ENCODE data around the gene KIF16B.

KIF16B gene

DNA sequence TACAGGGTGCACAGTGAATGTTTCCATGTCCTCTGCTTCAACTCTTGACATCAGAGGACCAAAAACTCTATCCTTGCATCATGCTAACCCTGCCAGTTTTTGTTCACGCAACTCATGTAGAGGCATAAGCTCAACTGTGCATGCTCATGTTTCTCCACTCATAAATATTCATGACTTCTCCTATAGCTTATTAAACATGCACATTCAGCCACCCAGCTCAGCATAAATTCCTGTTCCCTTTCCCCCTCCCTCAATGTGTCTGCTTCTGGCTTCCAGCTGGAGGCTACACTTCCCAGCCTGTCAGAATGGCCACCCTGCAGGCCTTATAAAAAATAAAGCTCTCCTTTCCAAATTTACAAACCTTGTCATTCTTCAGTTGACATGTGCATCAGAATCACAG lies 154.6 kb downstream of the KIF16B start:
- no peak for TF ChIP-seq CSDC2 (CRISPR knock-in tag; IDR thresholded peaks at IDR 0.05)
- no peak for TF ChIP-seq CREB5 (CRISPR knock-in tag; IDR thresholded peaks at IDR 0.05; ENCODE audit: low read depth)
- no peak for TF ChIP-seq ZNF8 (CRISPR knock-in tag; IDR thresholded peaks at IDR 0.05)
- no peak for TF ChIP-seq ZNF70 (CRISPR knock-in tag; IDR thresholded peaks at IDR 0.05)
- no peak for TF ChIP-seq ARNTL (CRISPR knock-in tag; IDR thresholded peaks at IDR 0.05; ENCODE audit: borderline replicate concordance, low read depth)
- TF ChIP-seq TCF4 (CRISPR knock-in tag; IDR thresholded peaks at IDR 0.05; ENCODE audit: borderline replicate concordance): no peak
- TF ChIP-seq ZFP3 (CRISPR knock-in tag; IDR thresholded peaks at IDR 0.05): no peak
- no peak for TF ChIP-seq TOX (CRISPR knock-in tag; IDR thresholded peaks at IDR 0.05; ENCODE audit: borderline replicate concordance)
- TF ChIP-seq, protein P1, sequence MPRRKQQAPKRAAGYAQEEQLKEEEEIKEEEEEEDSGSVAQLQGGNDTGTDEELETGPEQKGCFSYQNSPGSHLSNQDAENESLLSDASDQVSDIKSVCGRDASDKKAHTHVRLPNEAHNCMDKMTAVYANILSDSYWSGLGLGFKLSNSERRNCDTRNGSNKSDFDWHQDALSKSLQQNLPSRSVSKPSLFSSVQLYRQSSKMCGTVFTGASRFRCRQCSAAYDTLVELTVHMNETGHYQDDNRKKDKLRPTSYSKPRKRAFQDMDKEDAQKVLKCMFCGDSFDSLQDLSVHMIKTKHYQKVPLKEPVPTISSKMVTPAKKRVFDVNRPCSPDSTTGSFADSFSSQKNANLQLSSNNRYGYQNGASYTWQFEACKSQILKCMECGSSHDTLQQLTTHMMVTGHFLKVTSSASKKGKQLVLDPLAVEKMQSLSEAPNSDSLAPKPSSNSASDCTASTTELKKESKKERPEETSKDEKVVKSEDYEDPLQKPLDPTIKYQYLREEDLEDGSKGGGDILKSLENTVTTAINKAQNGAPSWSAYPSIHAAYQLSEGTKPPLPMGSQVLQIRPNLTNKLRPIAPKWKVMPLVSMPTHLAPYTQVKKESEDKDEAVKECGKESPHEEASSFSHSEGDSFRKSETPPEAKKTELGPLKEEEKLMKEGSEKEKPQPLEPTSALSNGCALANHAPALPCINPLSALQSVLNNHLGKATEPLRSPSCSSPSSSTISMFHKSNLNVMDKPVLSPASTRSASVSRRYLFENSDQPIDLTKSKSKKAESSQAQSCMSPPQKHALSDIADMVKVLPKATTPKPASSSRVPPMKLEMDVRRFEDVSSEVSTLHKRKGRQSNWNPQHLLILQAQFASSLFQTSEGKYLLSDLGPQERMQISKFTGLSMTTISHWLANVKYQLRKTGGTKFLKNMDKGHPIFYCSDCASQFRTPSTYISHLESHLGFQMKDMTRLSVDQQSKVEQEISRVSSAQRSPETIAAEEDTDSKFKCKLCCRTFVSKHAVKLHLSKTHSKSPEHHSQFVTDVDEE (CRISPR knock-in tag; IDR thresholded peaks at IDR 0.05): no peak
- no peak for TF ChIP-seq SNAI2 (CRISPR knock-in tag; IDR thresholded peaks at IDR 0.05)
- no peak for TF ChIP-seq ISL1 (CRISPR knock-in tag; IDR thresholded peaks at IDR 0.05)
- TF ChIP-seq, protein P2, sequence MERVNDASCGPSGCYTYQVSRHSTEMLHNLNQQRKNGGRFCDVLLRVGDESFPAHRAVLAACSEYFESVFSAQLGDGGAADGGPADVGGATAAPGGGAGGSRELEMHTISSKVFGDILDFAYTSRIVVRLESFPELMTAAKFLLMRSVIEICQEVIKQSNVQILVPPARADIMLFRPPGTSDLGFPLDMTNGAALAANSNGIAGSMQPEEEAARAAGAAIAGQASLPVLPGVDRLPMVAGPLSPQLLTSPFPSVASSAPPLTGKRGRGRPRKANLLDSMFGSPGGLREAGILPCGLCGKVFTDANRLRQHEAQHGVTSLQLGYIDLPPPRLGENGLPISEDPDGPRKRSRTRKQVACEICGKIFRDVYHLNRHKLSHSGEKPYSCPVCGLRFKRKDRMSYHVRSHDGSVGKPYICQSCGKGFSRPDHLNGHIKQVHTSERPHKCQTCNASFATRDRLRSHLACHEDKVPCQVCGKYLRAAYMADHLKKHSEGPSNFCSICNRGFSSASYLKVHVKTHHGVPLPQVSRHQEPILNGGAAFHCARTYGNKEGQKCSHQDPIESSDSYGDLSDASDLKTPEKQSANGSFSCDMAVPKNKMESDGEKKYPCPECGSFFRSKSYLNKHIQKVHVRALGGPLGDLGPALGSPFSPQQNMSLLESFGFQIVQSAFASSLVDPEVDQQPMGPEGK (CRISPR knock-in tag; IDR thresholded peaks at IDR 0.05; ENCODE audit: borderline replicate concordance): no peak
- no peak for TF ChIP-seq PPARA (CRISPR knock-in tag; IDR thresholded peaks at IDR 0.05; ENCODE audit: borderline replicate concordance)
- TF ChIP-seq CSRNP3 (CRISPR knock-in tag; IDR thresholded peaks at IDR 0.05): no peak
- TF ChIP-seq OSR1 (CRISPR knock-in tag; IDR thresholded peaks at IDR 0.05): no peak
- no peak for TF ChIP-seq ZFP30 (CRISPR knock-in tag; IDR thresholded peaks at IDR 0.05)
- TF ChIP-seq ESRRG (CRISPR knock-in tag; IDR thresholded peaks at IDR 0.05): no peak
- ATAC-seq: no peak

DNA sequence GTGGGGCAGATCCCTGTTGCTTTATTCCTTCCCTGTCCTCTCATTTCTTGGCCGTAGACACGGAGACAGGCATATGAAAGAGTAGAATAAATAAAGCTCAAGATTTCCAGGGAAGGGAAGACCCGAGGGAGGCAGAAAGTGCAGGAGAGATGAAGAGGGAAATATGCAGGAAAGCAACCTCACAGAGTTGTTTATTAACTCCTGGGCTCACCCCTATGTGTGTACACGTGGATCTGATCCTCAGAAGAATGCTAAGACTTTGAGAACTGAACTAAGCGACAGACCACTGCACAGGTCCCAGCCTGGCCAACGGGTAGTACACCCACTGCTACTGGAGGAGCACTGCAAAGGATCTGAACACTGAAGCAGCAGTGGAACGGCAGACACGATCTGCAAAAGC lies 156.2 kb downstream of the KIF16B start:
- ATAC-seq: no peak
- TF ChIP-seq CREB5 (CRISPR knock-in tag; IDR thresholded peaks at IDR 0.05; ENCODE audit: low read depth): no peak
- TF ChIP-seq BACH2 (CRISPR knock-in tag; IDR thresholded peaks at IDR 0.05; ENCODE audit: borderline replicate concordance): no peak
- TF ChIP-seq, protein P2 (CRISPR knock-in tag; IDR thresholded peaks at IDR 0.05; ENCODE audit: borderline replicate concordance): no peak
- no peak for TF ChIP-seq CSDC2 (CRISPR knock-in tag; IDR thresholded peaks at IDR 0.05)
- no peak for TF ChIP-seq PPARA (CRISPR knock-in tag; IDR thresholded peaks at IDR 0.05; ENCODE audit: borderline replicate concordance)
- no peak for TF ChIP-seq ESRRG (CRISPR knock-in tag; IDR thresholded peaks at IDR 0.05)
- no peak for TF ChIP-seq TCF4 (CRISPR knock-in tag; IDR thresholded peaks at IDR 0.05; ENCODE audit: borderline replicate concordance)
- no peak for TF ChIP-seq GLIS3 (CRISPR knock-in tag; IDR thresholded peaks at IDR 0.05)
- no peak for TF ChIP-seq ZFP30 (CRISPR knock-in tag; IDR thresholded peaks at IDR 0.05)
- no peak for TF ChIP-seq TOX (CRISPR knock-in tag; IDR thresholded peaks at IDR 0.05; ENCODE audit: borderline replicate concordance)
- no peak for TF ChIP-seq ZNF70 (CRISPR knock-in tag; IDR thresholded peaks at IDR 0.05)
- no peak for TF ChIP-seq ZNF8 (CRISPR knock-in tag; IDR thresholded peaks at IDR 0.05)
- TF ChIP-seq CSRNP3 (CRISPR knock-in tag; IDR thresholded peaks at IDR 0.05): no peak
- no peak for TF ChIP-seq SNAI2 (CRISPR knock-in tag; IDR thresholded peaks at IDR 0.05)
- no peak for TF ChIP-seq ZNF565 (CRISPR knock-in tag; conservative IDR thresholded peaks at IDR 0.05; ENCODE audit: low read depth)
- TF ChIP-seq OSR1 (CRISPR knock-in tag; IDR thresholded peaks at IDR 0.05): no peak
- TF ChIP-seq, protein P1 (CRISPR knock-in tag; IDR thresholded peaks at IDR 0.05): no peak
- TF ChIP-seq, protein P3, sequence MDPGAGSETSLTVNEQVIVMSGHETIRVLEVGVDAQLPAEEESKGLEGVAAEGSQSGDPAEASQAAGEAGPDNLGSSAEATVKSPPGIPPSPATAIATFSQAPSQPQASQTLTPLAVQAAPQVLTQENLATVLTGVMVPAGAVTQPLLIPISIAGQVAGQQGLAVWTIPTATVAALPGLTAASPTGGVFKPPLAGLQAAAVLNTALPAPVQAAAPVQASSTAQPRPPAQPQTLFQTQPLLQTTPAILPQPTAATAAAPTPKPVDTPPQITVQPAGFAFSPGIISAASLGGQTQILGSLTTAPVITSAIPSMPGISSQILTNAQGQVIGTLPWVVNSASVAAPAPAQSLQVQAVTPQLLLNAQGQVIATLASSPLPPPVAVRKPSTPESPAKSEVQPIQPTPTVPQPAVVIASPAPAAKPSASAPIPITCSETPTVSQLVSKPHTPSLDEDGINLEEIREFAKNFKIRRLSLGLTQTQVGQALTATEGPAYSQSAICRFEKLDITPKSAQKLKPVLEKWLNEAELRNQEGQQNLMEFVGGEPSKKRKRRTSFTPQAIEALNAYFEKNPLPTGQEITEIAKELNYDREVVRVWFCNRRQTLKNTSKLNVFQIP (CRISPR knock-in tag; IDR thresholded peaks at IDR 0.05; ENCODE audit: borderline replicate concordance, low read depth): no peak

All from SK-N-SH treated with all-trans-retinoic acid at 6 μM for 48 hours (cell line).